Epithelial cell of esophagus (primary cell): Measurements from ENCODE around the gene KCNG1.
A peak's percentile ranks its signal among the peaks of the same experiment; 100 is the strongest.
"Not testable (repeated sequence)": the region's sequence is repeated elsewhere in the genome, so short reads cannot be mapped to it uniquely, and the experiment has no call there.

Experiments used
- DNase-seq: peaks from one replicate; pipeline ENCODE4 v3.0.0; 2010; ENCODE audit warnings: low read depth
- H3K4me3 ChIP-seq: 2 replicates; pipeline ENCODE4 v1.5.1; 2011; ENCODE audit warnings: mild to moderate bottlenecking, low read length, control low read depth
- TF ChIP-seq, protein P1 (sequence below): IDR thresholded peaks from 2 replicates; pipeline ENCODE4 v1.5.1; 2011; ENCODE audit warnings: low read depth, mild to moderate bottlenecking, low read length, control low read depth, inconsistent platforms; ENCODE audit not compliant: insufficient read depth; ENCODE audit errors: missing control alignments

Gene KCNG1

DNA sequence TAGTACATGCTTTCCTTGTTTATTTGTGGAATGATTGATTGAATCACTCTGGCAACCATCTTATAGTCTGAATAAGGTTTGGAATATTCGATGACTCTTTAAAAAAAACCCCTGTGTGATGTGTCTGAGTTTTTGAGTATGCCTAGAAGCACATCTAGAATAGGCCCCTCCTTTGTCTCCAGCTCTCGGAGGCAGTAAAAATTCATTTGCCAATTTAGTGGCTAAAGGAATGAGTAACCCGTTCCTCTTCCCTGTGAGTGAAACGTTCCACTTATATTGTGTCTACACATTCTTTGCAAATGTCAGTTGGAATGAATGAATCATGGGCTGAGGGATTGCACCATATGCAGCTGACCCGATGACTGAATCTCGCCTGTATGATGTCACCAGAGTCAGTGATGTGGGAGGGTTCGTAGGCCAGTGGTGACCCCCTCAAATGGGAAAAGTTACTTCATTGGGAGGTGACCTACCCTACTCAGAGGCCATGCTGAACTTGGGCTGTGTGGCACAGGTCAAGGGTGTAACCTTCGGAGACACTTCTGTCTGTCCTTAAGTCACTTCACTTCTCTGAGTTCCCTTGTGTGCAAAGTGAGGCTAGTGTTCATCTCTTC, 42.7 kb downstream of the KCNG1 start:
- TF ChIP-seq, protein P1, sequence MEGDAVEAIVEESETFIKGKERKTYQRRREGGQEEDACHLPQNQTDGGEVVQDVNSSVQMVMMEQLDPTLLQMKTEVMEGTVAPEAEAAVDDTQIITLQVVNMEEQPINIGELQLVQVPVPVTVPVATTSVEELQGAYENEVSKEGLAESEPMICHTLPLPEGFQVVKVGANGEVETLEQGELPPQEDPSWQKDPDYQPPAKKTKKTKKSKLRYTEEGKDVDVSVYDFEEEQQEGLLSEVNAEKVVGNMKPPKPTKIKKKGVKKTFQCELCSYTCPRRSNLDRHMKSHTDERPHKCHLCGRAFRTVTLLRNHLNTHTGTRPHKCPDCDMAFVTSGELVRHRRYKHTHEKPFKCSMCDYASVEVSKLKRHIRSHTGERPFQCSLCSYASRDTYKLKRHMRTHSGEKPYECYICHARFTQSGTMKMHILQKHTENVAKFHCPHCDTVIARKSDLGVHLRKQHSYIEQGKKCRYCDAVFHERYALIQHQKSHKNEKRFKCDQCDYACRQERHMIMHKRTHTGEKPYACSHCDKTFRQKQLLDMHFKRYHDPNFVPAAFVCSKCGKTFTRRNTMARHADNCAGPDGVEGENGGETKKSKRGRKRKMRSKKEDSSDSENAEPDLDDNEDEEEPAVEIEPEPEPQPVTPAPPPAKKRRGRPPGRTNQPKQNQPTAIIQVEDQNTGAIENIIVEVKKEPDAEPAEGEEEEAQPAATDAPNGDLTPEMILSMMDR: no peak
- no peak overlapping the region for H3K4me3 ChIP-seq
- DNase-seq: peak; percentile 98

DNA sequence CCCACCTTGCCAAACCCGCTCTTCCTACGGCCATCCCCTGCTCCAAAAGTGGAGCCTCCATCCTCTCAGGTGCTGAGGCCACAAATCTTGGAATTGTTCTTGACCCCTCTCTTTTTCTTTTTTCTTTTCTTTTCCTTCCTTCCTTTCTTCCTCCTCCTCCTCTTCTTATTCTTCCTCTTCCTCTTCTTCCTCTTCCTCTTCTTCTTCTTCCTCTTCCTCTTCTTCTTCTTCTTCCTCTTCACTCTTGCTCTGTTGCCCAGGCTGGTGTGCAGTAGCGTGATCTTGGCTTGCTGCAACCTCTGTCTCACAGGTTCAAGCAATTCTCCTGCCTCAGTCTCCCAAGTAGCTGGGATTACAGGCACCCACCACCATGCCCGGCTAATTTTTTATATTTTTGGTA, 44.4 kb downstream of the KCNG1 start:
- not testable (repeated sequence) for H3K4me3 ChIP-seq

DNA sequence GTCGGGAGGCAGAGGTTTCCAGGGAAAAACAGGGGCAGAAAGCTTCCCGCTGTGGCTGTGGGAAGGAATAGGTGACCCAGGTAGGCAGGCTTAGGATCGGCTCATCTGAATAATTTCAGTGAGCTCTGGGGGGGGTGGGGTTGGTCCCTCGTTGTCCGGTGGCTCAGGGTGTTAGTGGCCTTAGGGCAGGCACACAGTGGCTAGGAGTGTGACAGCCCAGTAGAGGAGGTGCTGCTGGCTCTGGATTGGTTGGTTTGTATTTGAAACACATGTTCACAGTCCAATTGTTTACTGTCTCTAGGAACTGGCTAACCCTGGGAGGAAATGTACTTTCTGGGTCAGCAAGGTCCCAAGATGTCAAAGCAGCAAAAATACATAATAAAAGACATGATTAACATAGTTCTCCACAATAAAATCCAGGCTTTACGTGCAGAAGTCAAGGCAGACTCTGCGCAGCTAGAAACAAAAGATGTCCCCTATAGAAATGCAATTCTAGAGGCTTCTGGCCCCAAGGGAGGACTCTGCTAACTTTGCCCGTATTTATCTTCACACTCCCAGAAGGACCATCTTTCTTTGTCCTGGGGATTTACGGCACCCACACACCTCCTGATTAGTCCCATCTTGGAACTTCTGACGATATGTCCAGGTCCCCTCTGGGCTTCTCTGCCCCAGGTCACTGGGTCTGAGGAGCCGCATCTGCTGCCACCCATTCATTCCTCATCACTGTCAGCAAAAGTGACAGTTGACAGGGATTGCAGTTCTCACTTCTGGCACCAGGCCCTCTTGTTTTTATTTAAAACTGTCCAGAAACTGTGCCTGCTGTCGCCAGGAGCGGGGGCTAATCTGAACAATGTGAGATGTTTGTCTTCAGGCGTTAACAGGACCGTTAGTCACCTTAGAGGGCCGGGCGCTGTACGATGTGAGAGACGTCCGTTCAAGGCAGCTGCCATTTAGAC, 45.6 kb downstream of the KCNG1 start:
- no peak for DNase-seq
- TF ChIP-seq, protein P1: no peak
- no peak overlapping the region for H3K4me3 ChIP-seq

More for the DNA sequence above, 44.4 kb downstream of the KCNG1 start:
- DNase-seq: not testable (repeated sequence)

- TF ChIP-seq, protein P1: no peak
- no peak overlapping the region for H3K4me3 ChIP-seq
- no peak for DNase-seq
Observed at GRCh38 chr20:50975701-50976330, 47.1 kb downstream of the KCNG1 start.

DNA sequence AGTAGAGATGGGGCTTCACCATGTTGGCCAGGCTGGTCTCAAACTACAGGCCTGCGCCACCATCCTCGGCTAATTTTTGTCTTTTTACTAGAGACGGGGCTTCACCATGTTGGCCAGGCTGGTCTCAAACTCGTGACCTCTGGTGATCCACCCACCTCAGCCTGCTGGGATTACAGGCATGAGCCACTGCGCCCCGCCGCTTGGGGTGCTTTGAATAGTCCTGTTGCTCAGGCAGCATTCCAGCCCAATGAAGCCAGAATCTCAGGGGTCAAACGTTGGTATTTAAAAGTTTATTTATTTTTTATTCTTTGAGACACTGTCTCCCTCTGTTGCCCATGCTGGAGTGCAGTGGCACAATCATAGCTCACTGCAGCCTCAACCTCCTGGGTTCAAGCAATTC, 53.0 kb downstream of the KCNG1 start:
- H3K4me3 ChIP-seq: no peak overlapping the region
- TF ChIP-seq, protein P1: no peak
- no peak for DNase-seq

DNA sequence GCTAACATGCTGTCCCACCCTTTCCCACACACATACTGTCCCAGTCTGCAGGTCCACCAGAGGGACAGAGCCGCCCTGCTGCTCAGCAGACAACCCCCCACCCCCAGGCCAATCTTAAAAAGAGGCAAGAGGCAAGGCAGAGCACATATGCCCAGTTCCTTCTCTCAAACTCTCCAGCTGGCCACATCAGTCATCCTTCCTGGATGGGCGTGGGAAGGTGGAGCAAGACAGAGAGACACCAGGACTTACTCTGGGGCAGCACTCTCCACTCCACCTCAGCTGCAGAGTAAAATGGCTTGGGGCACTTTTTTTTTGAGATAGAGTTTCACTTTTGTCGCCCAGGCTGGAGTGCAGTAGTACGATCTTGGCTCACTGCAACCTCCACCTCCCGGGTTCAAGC, 53.5 kb downstream of the KCNG1 start:
- peak; percentile 22 for DNase-seq
- no peak overlapping the region for H3K4me3 ChIP-seq
- TF ChIP-seq, protein P1: no peak

- no peak overlapping the region for H3K4me3 ChIP-seq
- TF ChIP-seq, protein P1: no peak
- no peak for DNase-seq
Observed at GRCh38 chr20:50968289-50968688, 54.6 kb downstream of the KCNG1 start.
